AG04450 (cell line): ENCODE measurements around the gene TEPSIN. TPM values are rescaled to one million over a fixed set of nuclear protein-coding genes. Genes with fewer than 3 reads are reported as not detected.

Experiments used
- CTCF ChIA-PET: fragments of 300-600, 350-600 bp; formaldehyde crosslinking; extraction: SDS; loops from one replicate; lab custom pipeline; 2022; ENCODE audit warnings: antibody characterized with exemption, inconsistent platforms; lab: Charles Lee
- POLR2A ChIA-PET: fragments of 350-600 bp; formaldehyde crosslinking; extraction: SDS; loops from one replicate; lab custom pipeline; 2021; ENCODE audit warnings: antibody characterized with exemption, inconsistent platforms; lab: Yijun Ruan, JAX
- DNase-seq: peaks from one replicate; pipeline ENCODE4 v3.0.0-alpha.2; 2011; ENCODE audit warnings: low read depth, low spot score
- H3K27ac ChIP-seq: one replicate; pipeline ENCODE4 v1.5.1; 2012; ENCODE audit warnings: low read depth, low read length, control low read depth
- H3K27me3 ChIP-seq: one replicate; pipeline ENCODE4 v1.6.0; 2012; ENCODE audit warnings: low read length; ENCODE audit not compliant: control insufficient read depth, insufficient read depth
- H3K4me3 ChIP-seq: 2 replicates; pipeline ENCODE4 v1.5.1; 2011; ENCODE audit warnings: mild to moderate bottlenecking, low read depth, low read length, control low read depth
- H3K9me3 ChIP-seq: 2 replicates; pipeline ENCODE4 v1.5.1; 2012; ENCODE audit warnings: low read length; ENCODE audit not compliant: control insufficient read depth, insufficient read depth
- polyA plus RNA-seq: library from polyadenylated mRNA; depleted of rRNA; stranded (reverse); fragments of >200 nt; gene quantifications from 2 replicates; pipeline ENCODE4 v1.2.3, GENCODE V29; 2011
- TF ChIP-seq, protein P1 (sequence below): IDR thresholded peaks from 2 replicates; pipeline ENCODE4 v1.5.1; 2011; ENCODE audit warnings: low read depth, low read length, control low read depth, inconsistent platforms

The TEPSIN gene
- polyA plus RNA-seq, 1 experiment = 7.5 TPM

DNA sequence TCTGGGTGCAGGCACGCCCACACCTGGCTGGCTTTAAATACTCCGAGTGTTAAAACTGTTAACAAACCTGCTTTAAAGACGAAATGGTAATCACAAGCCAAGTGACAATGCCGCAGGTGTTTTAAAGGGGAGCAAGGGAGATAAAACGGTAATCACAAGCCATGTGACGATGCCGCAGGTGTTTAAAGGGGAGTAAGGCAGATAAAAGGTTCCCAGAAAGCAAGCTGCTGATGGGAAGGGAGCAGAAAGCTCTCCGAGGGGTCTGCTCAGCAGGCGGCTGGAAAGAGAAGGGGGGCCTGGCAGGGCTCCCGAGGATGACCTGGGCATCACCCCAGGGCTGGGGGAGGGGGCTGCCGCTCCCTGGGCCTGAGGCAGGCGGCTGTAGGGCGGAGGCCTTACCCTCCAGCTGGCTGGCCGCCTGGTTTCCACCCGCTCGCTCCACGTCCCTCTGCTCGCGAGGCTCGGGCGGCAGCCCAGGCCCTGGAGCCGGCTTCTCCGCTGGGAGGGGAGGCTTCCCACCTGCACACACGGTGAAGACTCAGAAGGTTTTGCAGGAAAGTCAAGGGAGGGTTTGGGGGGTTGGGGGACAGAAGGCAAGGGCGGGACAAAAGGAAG is 12.3 kb upstream of the TEPSIN start:
- DNase-seq = no peak
- peaks cover 8% of the 10 kb centered on the region; the same call in 1 of the 2 replicates for H3K9me3 ChIP-seq
- CTCF ChIA-PET = interaction anchor here (0.5 kb wide), 1 partner anchor 246 kb away, joined by 3 read pairs; no protein-coding TSS in a partner anchor

GRCh38 chr17:81250286-81251093 is 11.6 kb upstream of the TEPSIN start:
- Histone ChIP-seq H3K27me3 (no peaks in the 10 kb centered on the region), H3K4me3 (no peak overlapping the region), H3K9me3 (peaks cover 8% of the 10 kb centered on the region; the same call in 1 of the 2 replicates), H3K27ac (no peak overlapping the region)
- no peak for DNase-seq
- TF ChIP-seq, protein P1, sequence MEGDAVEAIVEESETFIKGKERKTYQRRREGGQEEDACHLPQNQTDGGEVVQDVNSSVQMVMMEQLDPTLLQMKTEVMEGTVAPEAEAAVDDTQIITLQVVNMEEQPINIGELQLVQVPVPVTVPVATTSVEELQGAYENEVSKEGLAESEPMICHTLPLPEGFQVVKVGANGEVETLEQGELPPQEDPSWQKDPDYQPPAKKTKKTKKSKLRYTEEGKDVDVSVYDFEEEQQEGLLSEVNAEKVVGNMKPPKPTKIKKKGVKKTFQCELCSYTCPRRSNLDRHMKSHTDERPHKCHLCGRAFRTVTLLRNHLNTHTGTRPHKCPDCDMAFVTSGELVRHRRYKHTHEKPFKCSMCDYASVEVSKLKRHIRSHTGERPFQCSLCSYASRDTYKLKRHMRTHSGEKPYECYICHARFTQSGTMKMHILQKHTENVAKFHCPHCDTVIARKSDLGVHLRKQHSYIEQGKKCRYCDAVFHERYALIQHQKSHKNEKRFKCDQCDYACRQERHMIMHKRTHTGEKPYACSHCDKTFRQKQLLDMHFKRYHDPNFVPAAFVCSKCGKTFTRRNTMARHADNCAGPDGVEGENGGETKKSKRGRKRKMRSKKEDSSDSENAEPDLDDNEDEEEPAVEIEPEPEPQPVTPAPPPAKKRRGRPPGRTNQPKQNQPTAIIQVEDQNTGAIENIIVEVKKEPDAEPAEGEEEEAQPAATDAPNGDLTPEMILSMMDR = no peak
- POLR2A ChIA-PET = no interaction called here
- CTCF ChIA-PET = no interaction called here

More for the DNA sequence above, 12.3 kb upstream of the TEPSIN start:
- POLR2A ChIA-PET = no interaction called here
- Histone ChIP-seq H3K27me3 (no peaks in the 10 kb centered on the region), H3K4me3 (no peak overlapping the region), H3K27ac (no peak overlapping the region)
- TF ChIP-seq, protein P1 = no peak

DNA sequence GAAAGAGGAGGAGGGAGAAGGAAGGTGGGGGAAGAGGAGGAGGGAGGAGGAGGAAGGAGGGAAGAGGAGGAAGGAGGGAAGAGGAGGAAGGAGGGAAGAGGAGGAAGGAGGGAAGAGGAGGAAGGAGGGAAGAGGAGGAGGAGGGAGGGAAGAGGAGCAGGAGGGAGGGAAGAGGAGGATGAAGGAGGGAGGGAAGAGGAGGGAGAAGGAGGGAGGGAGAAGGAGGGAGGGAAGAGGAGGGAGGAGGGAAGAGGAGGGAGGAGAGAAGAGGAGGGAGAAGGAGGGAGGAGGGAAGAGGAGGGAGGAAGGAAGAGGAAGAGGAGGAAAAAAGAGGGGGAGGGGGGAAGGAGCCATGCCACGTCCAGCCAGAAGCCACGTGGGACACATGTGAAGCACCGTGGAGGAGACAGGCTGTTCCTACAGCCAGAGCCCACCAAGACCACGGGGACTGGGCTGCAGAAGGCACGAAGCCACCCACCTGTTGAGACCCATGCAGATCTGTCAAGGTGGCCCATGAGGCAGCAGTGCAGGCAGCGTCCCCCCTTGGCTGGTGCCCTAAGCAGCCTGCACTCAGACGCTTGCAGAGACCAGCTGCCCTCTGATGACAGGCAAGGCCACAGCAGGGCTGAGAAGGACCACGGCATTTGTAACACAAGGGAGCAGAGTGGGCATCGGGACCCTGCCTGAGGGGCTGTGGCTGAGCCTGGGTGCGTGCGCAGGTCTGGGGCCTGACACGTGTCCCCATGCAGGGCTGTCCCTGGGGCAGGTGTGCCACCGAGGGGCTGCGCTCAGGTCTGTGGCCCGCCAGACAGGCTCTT is 10.6 kb upstream of the TEPSIN start:
- no peaks in the 10 kb centered on the region for H3K27me3 ChIP-seq
- H3K9me3 ChIP-seq = peaks cover 8% of the 10 kb centered on the region; the same call in 1 of the 2 replicates
- H3K4me3 ChIP-seq = no peak overlapping the region
- POLR2A ChIA-PET = no interaction called here
- TF ChIP-seq, protein P1 = no peak
- no peak overlapping the region for H3K27ac ChIP-seq
- DNase-seq = no peak
- CTCF ChIA-PET = no interaction called here

DNA sequence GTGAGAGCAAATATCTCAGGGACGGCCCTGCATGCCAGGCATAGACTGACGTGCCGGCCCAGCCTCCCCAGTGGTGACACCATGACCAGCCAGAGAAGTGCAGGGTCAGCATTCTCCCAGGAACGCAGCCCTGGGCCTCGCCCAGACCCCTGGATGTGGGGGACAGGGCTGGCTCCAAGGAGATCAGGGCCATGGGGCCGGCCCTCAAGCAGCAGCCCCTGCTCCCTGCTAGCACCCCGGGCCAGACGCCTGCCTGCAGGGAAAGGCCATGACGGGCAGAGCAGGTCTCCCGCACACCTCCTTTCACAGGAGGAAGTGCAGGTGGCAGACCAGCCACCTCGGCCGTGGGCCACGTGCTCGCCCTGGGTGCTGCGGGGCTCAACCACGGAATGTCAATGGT is 9.8 kb upstream of the TEPSIN start:
- Histone ChIP-seq H3K27ac (no peak overlapping the region), H3K27me3 (no peaks in the 10 kb centered on the region), H3K4me3 (no peak overlapping the region), H3K9me3 (peaks cover 8% of the 10 kb centered on the region; the same call in 1 of the 2 replicates)
- POLR2A ChIA-PET = no interaction called here
- no peak for DNase-seq
- TF ChIP-seq, protein P1 = no peak
- CTCF ChIA-PET = no interaction called here
